Measurements from ENCODE around the gene PATZ1.
"Not testable (repeated sequence)": the region's sequence is repeated elsewhere in the genome, so short reads cannot be mapped to it uniquely, and the experiment has no call there.

The PATZ1 gene, protein sequence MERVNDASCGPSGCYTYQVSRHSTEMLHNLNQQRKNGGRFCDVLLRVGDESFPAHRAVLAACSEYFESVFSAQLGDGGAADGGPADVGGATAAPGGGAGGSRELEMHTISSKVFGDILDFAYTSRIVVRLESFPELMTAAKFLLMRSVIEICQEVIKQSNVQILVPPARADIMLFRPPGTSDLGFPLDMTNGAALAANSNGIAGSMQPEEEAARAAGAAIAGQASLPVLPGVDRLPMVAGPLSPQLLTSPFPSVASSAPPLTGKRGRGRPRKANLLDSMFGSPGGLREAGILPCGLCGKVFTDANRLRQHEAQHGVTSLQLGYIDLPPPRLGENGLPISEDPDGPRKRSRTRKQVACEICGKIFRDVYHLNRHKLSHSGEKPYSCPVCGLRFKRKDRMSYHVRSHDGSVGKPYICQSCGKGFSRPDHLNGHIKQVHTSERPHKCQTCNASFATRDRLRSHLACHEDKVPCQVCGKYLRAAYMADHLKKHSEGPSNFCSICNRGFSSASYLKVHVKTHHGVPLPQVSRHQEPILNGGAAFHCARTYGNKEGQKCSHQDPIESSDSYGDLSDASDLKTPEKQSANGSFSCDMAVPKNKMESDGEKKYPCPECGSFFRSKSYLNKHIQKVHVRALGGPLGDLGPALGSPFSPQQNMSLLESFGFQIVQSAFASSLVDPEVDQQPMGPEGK

DNA sequence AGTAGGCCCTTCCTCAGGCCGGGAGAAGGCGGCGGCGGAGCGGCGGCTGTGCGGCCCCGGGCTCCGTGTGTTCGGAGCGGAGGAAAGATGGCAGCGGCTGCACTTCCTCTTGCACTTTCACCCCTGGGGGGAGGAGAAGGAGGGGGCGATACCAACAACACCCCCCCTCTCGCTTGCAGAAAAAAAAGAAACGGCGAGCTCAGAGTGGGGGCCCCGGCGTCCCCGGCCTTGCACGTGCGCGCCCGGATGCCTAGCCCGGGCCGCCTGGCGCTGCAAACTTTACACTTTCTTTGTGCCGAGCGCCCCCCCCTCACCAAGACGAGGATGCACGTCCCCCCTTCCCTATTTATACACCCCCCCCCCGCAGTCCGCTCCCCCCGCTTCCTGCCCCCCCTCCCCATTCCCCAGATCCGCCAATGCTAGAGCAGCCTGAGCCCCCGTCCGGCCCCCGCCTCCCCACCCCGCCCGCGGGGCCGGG is at the start of gene PATZ1:
Gene PATZ1, minus strand, starts transcription at position 92 of the 478 bp plus-strand sequence. CDS start 744 bp downstream, outside the sequence.
- peak in 40 of 42 donors; percentile 58 to 92 (median 82) for DNase-seq
- intact Hi-C loops (cut with DNase I), result loop anchor here (2.0 to 5.0 kb wide), 2 partner anchors 55 to 151 kb away; partner anchors contain the start of gene SFI1

DNA sequence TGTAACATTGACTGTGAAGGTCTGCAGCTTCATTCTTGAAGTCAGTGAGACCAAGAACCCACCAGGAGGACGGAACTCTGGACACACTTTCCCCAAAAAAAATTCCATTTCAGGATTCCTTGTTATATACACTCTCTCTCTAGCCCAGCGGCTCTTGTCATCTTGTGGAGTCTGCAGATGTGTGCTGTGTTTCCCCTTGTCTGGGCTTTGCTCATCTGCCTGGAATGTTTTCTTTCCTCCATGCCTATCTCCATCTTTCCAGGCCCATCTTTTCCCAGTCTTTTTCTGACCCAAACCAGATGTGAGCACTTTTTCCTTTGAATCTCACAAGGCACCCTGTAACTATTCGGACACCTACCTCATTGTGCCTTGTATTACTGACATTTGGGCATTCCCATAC is 48.2 kb upstream of the PATZ1 start:
- intact Hi-C loops (cut with DNase I), result no loop called here
- no peak for DNase-seq

DNA sequence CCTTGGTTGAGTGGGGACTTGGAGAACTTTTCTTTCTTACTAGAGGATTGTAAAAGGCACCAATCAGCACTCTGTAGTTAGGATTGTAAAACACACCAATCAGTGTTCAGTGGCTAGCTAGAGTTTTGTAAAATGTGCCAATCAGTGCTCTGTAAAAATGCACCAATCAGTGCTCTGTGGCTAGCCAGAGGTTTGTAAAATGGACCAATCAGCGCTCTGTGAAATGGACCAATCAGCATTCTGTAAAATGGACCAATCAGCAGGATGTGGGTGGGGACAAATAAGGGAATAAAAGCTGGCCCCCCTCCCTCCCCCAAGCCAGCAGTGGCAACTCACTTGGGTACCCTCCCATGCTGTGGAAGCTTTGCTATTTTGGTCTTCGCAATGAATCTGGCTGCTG is 47.7 kb upstream of the PATZ1 start:
- no peak for DNase-seq
- intact Hi-C loops (cut with DNase I), result no loop called here

DNA sequence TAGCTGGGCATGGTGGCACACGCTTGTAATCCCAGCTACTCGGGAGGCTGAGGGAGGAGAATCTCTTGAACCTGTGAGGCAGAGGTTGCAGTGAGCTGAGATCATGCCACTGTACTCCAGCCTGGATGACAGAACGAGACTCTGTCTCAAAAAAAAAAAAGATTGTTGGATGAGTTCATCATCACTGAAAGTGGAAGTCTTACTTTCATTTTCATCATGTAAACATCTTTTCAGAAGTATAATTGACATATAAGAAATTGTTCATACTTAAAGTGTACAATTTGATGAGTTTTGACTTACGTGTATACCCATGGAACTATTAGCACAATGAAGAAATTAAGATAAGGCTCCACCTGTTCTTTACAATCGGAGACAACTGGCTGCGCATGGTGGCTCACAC is 32.5 kb upstream of the PATZ1 start:
- DNase-seq; intact Hi-C loops (cut with DNase I): not testable (repeated sequence)

DNA sequence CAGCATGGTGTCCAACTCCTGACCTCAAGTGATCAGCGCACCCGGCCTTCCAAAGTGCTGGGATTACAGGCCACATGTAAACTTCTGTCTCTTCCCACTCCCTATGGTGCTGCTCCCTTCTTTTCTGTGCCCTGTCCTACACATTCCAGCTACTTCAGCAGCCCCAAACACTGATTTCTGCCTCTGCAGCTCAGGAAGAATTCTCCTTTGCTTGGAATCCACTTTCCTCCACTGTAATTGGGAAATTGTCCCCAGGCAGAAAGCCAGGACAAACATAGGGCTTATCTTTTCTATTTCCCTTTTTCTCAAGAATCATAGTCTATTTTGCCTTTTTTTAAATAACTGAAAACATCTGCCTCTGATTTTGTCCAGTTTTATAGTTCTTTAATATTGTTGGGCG is 32.0 kb upstream of the PATZ1 start:
- DNase-seq, result no peak
- intact Hi-C loops (cut with DNase I), result no loop called here

DNA sequence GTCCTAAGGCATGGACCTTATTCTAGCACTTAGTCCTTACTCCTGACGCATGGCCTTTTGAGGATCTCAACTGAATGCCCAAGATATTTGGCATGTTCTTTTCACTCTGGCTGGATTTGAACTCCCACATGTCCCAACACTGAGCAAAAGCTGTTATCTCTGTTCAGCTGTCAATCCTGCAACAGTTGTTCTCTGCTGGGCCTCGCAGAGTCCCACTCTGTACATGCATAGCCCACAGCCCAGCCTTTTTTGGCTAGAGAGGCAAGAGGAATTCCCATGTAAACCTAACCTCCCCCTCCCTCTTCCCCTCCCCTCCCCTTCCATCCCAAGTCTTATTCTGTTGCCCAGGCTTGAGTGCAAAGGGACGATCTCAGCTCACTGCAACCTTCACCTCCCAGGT is 31.5 kb upstream of the PATZ1 start:
- intact Hi-C loops (cut with DNase I), result no loop called here
- no peak for DNase-seq

DNA sequence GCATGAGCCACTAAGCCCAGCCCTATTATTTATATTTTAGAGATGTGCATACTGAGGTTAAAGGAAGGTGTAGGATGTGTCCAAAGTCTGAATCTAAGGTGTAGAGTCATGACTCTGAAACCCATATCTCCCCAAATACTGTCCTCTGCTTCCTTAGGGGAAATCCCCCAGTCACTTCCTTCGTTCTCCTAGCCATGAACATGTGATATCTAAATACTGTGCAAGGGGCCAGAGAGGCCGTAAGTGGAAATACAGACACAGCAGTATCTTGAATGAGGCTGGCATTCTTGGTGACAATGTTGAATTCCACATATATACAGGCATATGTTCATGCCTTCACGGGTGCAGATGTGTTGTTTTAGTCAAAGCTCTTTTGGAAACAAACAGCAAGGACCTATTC is 21.3 kb upstream of the PATZ1 start:
- intact Hi-C loops (cut with DNase I), result no loop called here
- no peak for DNase-seq

DNA sequence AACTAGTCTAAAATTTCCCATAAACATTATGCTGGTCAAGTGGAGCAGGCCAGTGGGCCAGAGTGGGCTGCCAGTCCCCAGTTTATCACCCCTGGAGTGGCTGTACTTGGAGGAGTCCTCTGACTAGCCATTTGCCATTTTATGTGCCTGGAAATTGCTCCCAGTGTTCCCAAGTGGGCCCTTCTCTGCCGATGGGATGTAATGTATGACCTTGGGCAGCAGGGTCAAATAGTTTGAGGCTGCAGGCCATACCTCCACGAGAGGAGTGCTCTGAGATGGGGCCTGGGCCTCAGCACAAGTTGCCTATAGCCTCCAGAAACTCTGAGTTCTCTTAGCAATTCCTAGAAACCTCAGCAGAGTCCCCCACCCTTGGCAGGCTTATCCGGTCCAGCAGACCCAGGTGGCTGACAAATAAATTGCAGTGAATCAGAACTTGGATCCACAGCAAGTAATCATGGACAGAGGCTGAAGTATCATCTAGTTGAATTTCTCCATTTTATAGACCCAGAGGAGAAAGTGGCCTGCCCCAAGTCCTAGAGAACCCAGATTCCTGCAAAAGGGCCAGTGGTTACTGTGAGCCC is 17.8 kb upstream of the PATZ1 start:
- intact Hi-C loops (cut with DNase I), result no loop called here
- no peak for DNase-seq

DNA sequence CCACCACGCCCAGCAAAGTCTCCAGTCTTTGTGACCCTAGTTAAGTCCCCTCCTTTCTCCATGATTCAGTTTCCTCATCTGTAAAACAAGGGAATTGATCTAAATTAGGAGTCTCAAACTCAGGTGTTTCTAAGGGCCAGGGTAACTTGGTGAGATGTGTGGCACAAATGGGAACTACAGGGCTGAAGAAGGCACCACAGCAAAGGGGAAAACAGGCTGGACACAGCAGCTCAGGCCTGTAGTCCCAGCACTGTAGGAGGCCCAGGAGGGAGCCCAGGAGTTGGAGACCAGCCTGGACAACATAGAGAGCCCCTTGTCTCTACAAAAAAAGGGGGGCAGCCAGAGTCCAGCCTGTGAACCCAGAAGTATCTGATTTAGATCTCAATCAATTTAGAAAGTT is 15.6 kb upstream of the PATZ1 start:
- no peak for DNase-seq
- intact Hi-C loops (cut with DNase I), result no loop called here

DNA sequence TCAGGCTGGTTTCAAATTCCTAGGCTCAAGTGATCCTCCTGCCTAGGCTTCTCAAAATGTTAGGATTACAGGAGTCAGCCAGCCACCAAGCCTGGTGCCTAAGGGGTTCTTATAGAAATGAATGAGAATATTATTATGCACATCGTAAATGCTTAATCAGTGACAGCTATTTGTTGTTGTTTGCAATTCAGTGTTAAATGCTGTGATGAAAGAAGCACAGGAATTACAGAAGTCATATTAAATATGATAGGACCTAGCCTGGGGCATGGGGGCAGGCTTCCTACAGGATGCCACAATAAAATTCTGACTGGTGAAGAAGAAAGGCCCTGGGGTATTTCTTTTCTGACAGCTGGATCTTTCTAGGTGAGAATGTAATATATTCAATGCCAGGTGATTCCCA is 13.9 kb upstream of the PATZ1 start:
- intact Hi-C loops (cut with DNase I), result no loop called here

DNA sequence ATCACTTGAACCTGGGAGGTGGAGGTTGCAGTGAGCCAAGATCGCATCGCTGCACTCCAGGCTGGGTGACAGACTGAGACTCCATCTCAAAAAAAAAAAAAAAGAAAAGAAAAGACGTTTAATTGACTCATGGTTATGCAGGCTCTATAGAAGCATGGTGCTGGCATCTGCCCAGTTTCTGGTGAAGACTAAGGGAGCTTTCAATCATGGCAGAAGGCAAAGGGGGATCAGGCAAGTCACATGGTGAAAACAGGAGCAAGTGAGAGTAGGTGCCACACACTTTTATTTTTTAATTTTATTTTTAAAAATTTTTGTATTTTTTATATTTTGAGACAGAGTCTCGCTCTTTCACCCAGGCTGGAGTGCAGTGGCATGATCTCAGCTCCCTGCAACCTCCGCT is 8.4 kb upstream of the PATZ1 start:
- intact Hi-C loops (cut with DNase I), result no loop called here
- DNase-seq, result no peak

More for the DNA sequence above, 13.9 kb upstream of the PATZ1 start:
- no peak for DNase-seq

DNA sequence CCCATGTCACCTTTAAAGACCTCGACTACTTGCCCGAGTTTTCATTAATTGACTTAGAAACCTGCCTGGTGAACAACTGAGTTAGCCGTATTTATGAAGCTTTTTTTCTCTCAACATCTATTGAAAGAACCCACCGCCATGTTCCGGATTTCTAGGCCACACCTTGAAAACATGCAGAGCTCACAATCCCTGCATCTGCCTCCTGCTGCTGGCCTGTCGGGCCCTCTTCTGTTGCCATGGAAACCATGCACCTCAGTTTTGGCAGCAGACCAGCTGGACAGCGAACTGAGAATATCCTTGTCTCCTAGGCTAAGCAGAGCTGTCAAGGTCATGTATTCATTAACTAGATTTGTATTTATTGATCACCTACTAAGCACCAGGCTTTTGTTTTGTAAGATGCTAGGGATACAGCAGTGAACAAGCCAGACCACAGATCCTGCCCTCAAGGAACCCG is 4.3 kb upstream of the PATZ1 start:
- peak in 2 of 42 donors; percentile 18 to 23 for DNase-seq
- intact Hi-C loops (cut with DNase I), result no loop called here

DNA sequence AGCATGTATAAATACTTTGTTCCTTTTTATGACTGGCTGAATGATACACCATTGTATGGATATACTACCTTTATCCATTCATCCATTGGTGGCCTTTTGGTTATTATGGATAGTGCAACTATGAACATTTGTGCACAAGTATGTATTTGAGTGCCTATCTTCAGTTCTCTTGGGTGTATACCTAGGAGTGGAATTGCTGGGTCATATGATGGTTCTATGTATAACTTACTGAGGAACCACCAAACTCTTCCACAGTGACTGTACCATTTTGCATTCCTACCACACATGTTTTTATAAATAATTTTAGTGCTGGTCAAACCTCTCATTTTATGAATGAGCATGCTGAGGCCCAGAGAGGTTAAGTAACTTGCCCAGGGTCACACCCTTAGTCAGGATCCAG is 3.8 kb upstream of the PATZ1 start:
- intact Hi-C loops (cut with DNase I), result loop anchor here (5.0 kb wide), 1 partner anchor 147 kb away; the partner anchor contains the start of gene SFI1

DNA sequence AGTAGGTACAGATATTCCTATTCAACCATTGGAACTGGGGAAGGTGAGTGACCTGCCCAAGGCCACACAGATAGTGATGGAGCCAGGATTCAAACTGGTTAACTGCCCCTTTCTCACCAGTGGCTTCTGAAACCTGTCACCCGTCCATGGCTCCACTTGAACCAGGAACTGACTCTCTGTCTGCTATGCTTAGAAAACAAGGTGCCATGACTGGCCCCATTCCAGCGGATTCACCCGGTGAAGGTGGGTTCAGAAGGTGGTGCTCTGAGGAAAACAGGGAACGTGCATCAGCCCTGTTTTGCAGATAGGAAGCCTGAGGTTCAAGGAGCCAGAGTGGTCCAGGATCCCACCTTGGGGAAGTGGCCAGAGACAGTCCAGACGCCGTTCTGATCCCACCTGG is 2.6 kb upstream of the PATZ1 start:
- DNase-seq, result no peak
- intact Hi-C loops (cut with DNase I), result loop anchor here (5.0 kb wide), 1 partner anchor 149 kb away; the partner anchor contains the start of gene SFI1

More for the DNA sequence above, 3.8 kb upstream of the PATZ1 start:
- no peak for DNase-seq

DNA sequence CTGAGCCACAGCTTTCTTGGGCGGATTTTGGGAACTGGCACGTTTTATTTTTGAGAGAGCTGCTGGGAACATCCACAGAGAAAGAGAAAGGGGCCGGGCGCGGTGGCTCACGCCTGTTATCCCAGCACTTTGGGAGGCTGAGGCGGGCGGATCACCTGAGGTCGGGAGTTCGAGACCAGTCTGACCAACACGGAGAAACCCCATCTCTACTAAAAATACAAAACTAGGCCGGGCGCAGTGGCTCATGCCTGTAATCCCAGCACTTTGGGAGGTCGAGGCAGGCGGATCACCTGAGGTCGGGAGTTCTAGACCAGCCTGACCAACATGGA is 1.8 kb upstream of the PATZ1 start:
- intact Hi-C loops (cut with DNase I), result loop anchor here (5.0 kb wide), 1 partner anchor 149 kb away; the partner anchor contains the start of gene SFI1
- DNase-seq, result not testable (repeated sequence)

DNA sequence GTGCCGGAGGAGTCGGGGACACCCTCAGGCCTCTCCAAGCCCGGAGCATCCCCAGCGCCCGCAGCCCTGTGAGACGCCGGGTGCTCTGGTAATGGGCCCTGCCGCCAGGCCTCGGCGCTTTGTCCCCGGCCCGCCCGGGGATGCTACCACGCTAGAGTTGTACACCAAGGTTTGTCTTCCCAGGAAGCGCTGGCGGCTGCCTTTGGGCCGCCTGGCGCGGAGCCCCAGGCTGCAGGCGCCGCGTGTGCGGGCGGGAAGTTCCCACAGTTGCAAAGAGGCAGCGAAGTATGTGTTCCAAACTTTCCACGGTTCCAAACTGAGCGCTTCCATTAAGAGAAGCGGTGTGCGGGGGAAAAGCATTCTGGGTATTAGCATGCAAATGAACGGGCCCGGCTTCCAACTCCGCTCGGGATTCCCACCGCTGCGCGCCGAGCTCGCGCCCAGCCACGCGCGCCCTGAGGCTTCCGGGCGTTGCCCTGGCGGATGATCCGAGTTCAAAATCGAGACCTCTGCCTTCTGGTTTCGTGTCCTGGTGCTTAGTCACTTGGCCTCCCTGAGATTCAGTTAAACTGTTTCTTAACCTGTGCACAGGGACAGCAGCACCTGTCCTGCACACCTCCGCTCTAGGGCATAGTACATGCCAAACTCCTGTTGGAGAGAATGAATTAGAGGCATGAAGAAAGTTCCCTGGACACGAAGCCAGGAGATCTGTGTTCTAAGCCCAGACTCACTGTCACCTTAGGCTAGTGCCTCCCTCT is 1.3 kb upstream of the PATZ1 start:
- peak; percentile 43 to 91 (median 74) for DNase-seq
- intact Hi-C loops (cut with DNase I), result loop anchor here (2.0 to 5.0 kb wide), 2 partner anchors 57 to 150 kb away; partner anchors contain the start of gene SFI1

DNA sequence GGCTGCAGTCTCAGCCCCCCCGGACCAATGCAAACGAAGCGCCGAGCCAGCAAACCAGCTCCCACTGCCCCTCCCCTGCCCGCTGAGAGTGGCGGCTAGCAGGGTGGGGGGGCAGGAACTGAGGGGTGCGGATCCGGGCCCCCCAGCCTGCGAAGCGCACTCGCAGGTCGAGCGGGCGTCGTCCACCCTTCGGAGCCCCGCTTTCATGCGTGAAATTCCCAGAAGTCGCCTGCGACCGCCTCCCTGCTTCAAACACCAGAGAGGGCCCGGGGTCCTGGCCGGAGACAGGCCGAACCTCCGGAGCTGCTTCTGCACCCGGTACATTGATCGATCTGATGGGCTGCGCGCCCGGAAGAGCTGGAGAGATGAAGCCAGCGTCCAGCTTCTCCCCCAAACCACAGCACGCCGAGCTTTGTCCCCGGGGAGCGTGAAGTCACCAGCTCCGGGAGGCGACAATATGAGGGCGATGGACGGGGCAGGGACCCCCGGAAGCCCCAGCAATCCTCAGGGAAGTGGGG is 646 bp upstream of the PATZ1 start:
- intact Hi-C loops (cut with DNase I), result loop anchor here (2.0 to 5.0 kb wide), 2 partner anchors 56 to 151 kb away; partner anchors contain the start of gene SFI1
- DNase-seq, result peak in 41 of 42 donors; percentile 15 to 83 (median 66)

Measured in head of caudate nucleus (tissue), 42 donors.